GM18868 (cell line): ENCODE data around the gene VCAN.

Experiments used
- ATAC-seq: cut with Tn5 transposase; IDR thresholded peaks from one replicate; pipeline ENCODE4 v1.9.1; 2021; ENCODE audit warnings: mild to moderate bottlenecking, moderate library complexity; ENCODE audit not compliant: unreplicated experiment

The VCAN gene

DNA sequence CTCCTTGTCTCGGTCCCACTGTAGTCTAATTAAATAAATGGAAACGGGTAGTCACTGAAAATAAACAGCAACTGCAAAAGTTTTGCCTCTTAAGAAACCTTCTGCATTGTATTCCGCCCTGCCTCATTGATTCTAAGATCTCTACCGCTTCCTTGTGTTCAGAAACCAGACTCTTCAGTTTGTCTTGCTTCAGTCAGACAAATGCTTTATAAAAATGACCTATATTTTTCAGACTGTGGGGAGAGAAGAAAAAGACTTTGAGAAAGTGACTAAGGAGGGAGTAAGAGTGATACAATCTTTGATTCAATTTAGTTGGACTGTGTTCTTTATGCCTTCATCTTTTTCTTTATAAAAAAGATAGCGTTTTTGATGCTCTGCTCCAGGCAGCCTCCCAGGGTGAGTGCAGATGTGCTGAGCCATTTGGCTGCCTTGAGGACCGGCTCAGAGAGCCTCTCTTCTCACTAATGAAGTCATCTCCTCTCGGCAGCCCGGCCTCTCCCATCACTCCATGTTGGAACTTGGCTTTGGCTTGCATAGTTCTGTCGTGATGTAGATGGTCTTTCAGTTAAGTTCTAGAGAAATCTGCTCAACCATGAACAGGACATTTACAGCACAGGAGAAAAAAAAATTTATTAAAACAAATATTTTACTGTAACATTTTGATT is 4.0 kb upstream of the VCAN start:
- no peak for ATAC-seq

- ATAC-seq: no peak
Observed at GRCh38 chr5:83469075-83469474, 2.5 kb upstream of the VCAN start.

DNA sequence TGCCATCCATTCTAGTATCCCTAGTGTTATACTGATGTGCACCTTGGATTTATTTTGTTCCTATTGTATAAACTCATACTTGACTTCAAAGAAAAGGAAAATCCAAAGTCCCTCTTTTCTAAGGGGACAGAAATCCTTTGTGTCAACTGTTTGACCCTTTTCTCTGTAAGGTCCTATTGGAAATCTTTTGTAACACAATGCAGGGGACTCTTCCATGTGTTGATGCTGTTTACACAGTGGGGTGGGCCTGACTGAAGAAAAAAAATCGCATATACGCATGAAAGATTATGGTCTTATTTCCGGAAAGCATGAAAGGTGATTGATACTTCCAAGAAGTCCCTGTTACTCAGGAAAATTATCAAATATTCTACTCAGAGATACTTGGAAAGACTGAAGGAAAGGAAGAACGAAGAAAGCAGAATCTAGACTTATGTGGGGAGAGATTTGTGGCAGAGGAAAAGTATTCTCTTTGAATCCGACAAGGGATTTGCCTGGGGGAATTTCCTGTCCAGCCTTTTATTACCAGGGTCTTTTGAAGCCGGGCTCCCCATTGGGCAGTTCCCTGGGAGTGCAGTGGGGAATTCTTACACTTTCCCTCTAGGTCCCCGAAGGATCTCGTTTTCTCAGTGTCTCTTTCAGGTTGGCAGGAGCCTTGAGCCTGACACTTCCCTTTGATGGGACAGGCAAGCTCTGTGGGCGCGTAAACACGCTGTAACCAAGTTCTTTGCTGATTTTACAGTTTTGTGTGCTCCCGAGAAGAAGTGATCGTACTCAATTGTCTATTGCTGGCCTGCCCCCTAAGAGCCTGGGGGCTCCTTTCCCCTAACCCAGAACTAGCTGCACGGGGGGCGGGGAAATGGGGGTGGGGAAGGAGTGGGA is 779 bp upstream of the VCAN start:
- no peak for ATAC-seq

GRCh38 chr5:83472213-83472507 is 616 bp downstream of the VCAN start:
- ATAC-seq: no peak

DNA sequence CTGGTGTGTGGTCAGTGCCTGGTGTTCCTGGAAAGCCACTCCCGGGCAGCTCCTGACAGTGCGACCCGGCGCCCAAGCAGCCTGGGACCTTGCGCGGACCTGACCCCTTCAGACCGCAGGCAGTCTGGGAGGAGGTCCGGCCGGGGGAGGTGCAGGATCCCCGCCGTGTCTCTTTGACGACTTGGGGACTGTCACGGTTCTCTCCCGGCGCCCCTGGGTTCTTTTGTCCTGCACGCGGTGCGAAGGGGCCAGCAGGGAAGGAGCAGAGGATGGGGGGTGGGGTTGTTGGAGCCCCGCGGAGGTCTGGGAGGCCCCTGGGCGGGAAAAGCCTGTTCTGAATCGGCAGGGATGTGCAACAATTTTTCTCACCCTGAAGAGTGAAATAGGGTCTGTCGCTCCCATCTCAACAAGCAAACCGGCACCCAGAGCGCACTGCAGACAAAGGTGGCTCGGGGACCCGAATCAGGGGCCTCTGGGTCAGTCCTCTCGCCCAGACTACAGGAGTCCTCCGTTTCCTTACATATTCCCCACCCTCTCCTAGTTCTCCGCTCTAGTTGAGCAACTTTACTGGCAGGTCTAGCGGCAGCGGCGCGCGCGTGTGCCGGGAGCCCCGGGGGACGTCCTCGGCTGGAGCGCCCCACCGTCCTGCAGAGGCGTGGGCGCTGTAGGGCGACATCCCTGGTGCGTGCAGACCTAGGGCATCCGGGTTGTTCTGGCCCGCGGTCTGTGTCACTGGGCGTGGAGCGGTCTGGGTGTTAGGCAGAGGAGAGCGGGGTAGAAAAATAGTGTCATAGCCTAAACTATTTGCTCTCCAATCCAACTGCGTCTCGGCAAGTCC is 1.2 kb downstream of the VCAN start:
- ATAC-seq: peak; percentile 37

- peak; percentile 64 for ATAC-seq
Observed at GRCh38 chr5:83473346-83474160, 2.0 kb downstream of the VCAN start.

DNA sequence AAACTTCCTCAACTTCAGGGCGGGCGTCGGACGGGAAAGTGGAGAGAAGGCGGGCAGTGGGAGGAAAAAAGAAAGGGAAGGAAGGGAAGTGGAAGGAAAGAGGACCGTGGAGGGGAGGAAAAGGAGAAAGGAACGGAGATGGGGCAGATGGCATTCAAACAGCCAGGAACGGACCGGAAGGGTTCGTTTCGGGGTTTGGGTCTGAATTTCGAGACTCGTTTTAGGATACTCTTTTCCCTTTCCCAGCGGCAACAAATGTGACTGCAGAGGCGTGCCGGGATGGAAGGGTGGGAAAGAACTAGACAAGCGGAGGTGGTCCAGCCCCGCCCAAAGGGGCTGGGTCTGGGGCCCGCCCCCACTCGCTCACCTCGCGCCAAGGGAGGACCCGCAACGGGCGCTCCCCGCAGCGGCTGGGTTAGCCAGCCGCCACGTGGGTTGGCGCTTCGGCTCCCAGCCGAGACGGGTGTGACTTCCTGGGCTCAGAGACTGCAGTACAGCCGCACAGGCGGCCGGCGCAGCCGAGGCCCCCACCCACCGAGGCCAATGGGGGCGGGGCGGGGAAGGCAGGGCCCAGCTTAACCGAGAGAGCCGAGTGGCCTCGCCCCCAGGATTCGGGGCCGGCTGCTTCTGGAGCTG is 2.7 kb downstream of the VCAN start:
- peak; percentile 51 for ATAC-seq

DNA sequence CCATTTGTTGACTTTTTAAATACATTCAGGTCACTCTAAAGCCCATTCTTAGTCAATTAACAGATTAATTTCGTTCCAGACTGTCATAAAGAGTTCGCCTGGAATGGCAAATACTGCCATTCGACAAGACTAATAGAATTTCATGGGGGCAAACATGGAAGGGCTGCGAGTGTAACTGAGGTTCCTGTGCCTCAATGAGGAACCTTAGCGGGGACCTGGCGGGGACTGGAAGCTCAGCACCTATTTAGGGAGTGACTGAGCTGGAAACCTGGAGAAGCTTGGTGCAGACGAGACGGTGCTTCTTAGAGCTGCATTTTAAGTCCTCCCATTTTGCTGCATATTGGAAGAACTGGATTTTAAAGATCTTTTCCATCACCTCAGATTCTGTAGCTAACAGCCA is 3.4 kb downstream of the VCAN start:
- ATAC-seq: no peak

DNA sequence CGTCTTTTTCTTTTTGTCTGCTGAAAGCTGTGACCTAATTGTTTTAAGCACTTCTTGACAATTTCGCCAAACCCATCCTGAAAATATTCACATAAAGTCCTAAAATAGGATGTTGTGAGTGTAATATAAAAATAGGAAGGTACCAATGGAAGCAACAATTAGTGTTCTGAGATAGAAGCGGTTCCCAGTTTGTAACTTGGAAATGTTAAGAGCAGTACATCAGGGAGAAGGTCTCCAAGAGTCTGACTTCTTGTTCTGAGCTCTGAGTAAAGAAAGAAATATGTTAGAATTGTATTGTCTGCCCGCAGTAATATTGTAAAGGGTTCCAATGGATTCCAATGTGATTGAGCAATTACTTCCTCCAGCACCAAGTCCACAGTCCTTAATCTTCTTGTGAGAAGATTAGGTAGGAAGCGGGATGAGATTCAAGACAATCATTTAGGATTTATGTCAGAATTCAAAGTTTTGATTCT is 3.9 kb downstream of the VCAN start:
- ATAC-seq: no peak

GRCh38 chr5:83475935-83476814 is 4.6 kb downstream of the VCAN start:
- no peak for ATAC-seq

DNA sequence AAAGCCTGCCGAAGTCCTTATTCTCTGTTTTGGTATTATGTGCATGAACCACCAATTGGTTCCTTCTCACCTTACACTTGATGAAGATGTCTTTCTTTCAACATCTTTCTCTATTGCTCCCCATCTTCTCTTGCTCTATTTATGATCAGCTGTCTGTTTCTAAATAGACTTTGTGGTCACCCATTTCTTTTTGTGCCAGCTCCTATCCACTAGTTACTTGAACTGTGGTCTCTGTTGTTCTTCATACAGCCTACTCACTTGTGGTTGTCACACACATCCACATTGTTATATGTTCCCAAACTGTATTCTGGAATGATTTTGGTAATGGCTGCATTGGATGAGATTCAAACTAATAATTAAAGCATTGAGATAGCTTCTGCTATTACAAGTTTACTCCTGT is 11.4 kb downstream of the VCAN start:
- ATAC-seq: no peak

DNA sequence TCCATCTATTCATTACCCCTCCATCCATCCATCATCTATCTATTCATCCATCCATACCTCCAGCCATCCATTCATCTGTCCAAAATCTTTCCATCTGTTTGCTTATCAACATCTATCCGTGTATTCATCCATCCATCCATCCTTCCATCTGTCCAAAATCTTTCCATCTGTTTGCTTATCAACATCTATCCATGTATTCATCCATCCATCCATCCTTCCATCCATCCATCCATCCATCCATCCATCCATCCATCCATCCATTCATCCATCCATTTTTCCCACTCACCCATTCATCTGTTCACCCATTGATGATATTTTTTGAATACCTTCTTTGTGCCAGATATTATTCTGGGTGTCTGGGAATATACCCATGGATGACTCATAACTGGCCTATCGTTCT is 12.8 kb downstream of the VCAN start:
- no peak for ATAC-seq

DNA sequence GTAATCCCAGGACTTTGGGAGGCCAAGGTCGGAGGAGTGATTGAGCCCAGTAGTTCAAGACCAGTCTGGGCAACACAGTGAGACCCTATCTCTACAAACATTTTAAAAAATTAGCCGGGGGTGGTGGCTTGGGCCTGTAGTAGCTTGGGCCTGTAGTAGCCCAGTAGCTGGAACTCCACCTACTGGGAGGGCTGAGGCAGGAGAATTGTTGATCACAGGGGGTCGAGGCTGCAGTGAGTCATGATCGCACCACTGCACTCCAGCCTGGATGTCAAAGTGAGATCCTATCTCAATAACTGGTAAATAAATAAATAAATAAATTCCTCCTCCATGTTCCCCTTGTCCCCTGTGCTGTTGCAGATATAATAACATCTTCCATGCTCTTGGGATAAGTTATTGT is 14.3 kb downstream of the VCAN start:
- ATAC-seq: no peak

- no peak for ATAC-seq
Observed at GRCh38 chr5:83487155-83487554, 15.6 kb downstream of the VCAN start.

DNA sequence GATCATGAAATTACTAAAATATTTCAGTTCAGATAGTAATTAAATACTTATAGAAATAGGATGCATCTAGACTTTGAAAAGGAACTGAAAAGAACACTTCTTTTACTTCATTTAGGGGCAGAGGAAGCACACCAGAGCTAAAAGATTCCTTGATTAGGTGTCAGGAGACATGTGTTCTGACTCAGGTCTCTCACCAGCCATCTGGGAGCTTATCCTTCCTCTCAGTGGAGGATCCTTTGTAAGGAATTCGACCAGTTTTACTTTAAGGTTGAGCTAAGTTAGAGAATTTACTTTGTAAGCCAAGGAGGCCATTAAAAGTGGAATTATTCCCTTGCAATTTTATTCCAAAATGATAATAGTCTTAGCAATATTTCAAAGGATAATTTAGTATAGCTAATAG is 16.7 kb downstream of the VCAN start:
- no peak for ATAC-seq

DNA sequence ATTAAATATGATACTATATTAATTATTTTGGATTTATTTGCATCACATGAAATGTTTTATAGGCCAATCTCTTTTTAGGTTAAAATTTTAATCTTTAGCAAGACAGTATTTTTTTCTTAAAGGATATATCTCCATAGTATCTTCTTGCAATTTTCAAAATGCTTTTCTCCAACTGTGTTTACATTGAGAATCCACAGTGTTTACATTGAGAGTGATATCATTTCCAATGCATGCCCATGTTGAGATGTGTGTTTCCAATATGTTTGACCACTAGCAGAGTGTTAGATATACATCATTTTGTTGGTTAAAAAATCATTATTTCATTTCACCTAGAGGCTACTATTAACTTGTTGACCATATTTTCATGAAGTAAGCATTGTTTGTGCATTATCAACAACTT is 17.3 kb downstream of the VCAN start:
- ATAC-seq: no peak

DNA sequence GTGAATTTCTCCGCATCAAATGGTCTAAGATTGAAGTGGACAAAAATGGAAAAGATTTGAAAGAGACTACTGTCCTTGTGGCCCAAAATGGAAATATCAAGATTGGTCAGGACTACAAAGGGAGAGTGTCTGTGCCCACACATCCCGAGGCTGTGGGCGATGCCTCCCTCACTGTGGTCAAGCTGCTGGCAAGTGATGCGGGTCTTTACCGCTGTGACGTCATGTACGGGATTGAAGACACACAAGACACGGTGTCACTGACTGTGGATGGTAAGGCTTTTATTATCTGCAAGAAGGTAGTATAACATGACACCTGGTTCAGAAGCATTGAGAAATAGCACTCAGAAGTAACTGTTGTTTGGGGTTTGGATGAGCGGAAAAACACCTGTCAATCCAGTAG is 18.7 kb downstream of the VCAN start:
- ATAC-seq: no peak

- no peak for ATAC-seq
Observed at GRCh38 chr5:83492331-83492730, 20.8 kb downstream of the VCAN start.

GRCh38 chr5:83493644-83494043 is 22.1 kb downstream of the VCAN start:
- no peak for ATAC-seq
